GM19463 (cell line): ENCODE data around the gene ZGPAT.
"Not testable (repeated sequence)": the region's sequence is repeated elsewhere in the genome, so short reads cannot be mapped to it uniquely, and the experiment has no call there.

Experiments
- ATAC-seq: cut with Tn5 transposase; IDR thresholded peaks from one replicate; pipeline ENCODE4 v1.9.1; 2021; ENCODE audit warnings: mild to moderate bottlenecking, moderate library complexity; ENCODE audit not compliant: unreplicated experiment

The ZGPAT gene

GRCh38 chr20:63707558-63708300 lies at the start of gene ZGPAT, which contains the start of gene ARFRP1:
TSS of gene ZGPAT (plus strand) at chr20:63708039. CDS start at chr20:63708581, 542 bp downstream.
TSS of gene ARFRP1 (minus strand) at chr20:63707976. CDS start at chr20:63707091, 885 bp downstream.
- ATAC-seq = peak; percentile 77

GRCh38 chr20:63658749-63659187 lies 49.1 kb upstream of the ZGPAT start:
- peak; percentile 24 for ATAC-seq

GRCh38 chr20:63659370-63659769 lies 48.5 kb upstream of the ZGPAT start:
- no peak for ATAC-seq

GRCh38 chr20:63660174-63660573 lies 47.7 kb upstream of the ZGPAT start:
- ATAC-seq = not testable (repeated sequence)

GRCh38 chr20:63660622-63661021 lies 47.2 kb upstream of the ZGPAT start:
- no peak for ATAC-seq

- ATAC-seq = no peak
Observed at GRCh38 chr20:63661108-63661507, 46.7 kb upstream of the ZGPAT start.

- ATAC-seq = no peak
Observed at GRCh38 chr20:63661959-63662812, 45.7 kb upstream of the ZGPAT start.

- no peak for ATAC-seq
Observed at GRCh38 chr20:63662813-63663189, 45.0 kb upstream of the ZGPAT start.

- no peak for ATAC-seq
Observed at GRCh38 chr20:63663332-63664066, 44.3 kb upstream of the ZGPAT start.

GRCh38 chr20:63664143-63664851 lies 43.5 kb upstream of the ZGPAT start:
- ATAC-seq = no peak

- ATAC-seq = no peak
Observed at GRCh38 chr20:63664861-63665594, 42.8 kb upstream of the ZGPAT start.

GRCh38 chr20:63665708-63666107 lies 42.1 kb upstream of the ZGPAT start:
- no peak for ATAC-seq

GRCh38 chr20:63667858-63668257 lies 40.0 kb upstream of the ZGPAT start:
- no peak for ATAC-seq

GRCh38 chr20:63668351-63668750 lies 39.5 kb upstream of the ZGPAT start:
- ATAC-seq = no peak

- ATAC-seq = not testable (repeated sequence)
Observed at GRCh38 chr20:63671695-63672094, 36.1 kb upstream of the ZGPAT start.

GRCh38 chr20:63672666-63673065 lies 35.2 kb upstream of the ZGPAT start:
- no peak for ATAC-seq

- no peak for ATAC-seq
Observed at GRCh38 chr20:63673951-63674350, 33.9 kb upstream of the ZGPAT start.

- no peak for ATAC-seq
Observed at GRCh38 chr20:63675681-63676368, 32.0 kb upstream of the ZGPAT start.

GRCh38 chr20:63678071-63678470 lies 29.8 kb upstream of the ZGPAT start:
- no peak for ATAC-seq
